Esophagus squamous epithelium (tissue), 5 donors: ENCODE results near the gene ZNF195. TPM values are rescaled to one million over a fixed set of nuclear protein-coding genes. Genes with fewer than 3 reads are reported as not detected.

Experiments used
- DNase-seq: peaks from one replicate; lab custom pipeline; 2025; lab: John Stamatoyannopoulos, UW
- H3K27ac ChIP-seq, 4 donors: fragments of 200-600 bp; sonication (generic); one replicate each; pipeline ENCODE4 v1.5.1; 2016 to 2019; ENCODE audit warnings: mild to moderate bottlenecking in 1 of 4
- H3K27me3 ChIP-seq, 4 donors: fragments of 200-600 bp; sonication (generic); 1 replicate in 3 of 4; 2 replicates in 1 of 4; pipeline versions ENCODE4 v1.5.1 to v1.6.0; 2017 to 2021; ENCODE audit warnings: antibody characterized with exemption in 1 of 4
- H3K36me3 ChIP-seq, 3 donors: fragments of 200-600 bp; sonication (generic); one replicate each; pipeline ENCODE4 v1.5.1; 2016 to 2019
- H3K4me1 ChIP-seq, 3 donors: fragments of 200-600 bp; sonication (generic); one replicate each; pipeline ENCODE4 v1.5.1; 2017 to 2019
- H3K4me3 ChIP-seq, 4 donors: fragments of 200-600 bp; sonication (generic); 1 replicate in 3 of 4; 2 replicates in 1 of 4; pipeline ENCODE4 v1.5.1; 2016 to 2019; ENCODE audit warnings: mild to moderate bottlenecking in 2 of 4, moderate library complexity in 1 of 4
- H3K9me3 ChIP-seq, 3 donors: fragments of 200-600 bp; sonication (generic); one replicate each; pipeline ENCODE4 v1.5.1; 2016 to 2019
- CTCF ChIP-seq, 6 experiments: fragments of 450-650 bp in 4 of 6; fragments of 200-600 bp in 2 of 6; sonication (generic) in 2 of 6; IDR thresholded peaks; one replicate each; pipeline ENCODE4 v1.5.1; 2016 to 2019; ENCODE audit warnings: antibody characterized with exemption in 6 of 6, mild to moderate bottlenecking in 4 of 6, moderate library complexity in 4 of 6
- POLR2A ChIP-seq, 4 donors: fragments of 450-650 bp; IDR thresholded peaks; one replicate each; pipeline ENCODE4 v1.6.1; 2017; ENCODE audit warnings: antibody characterized with exemption in 4 of 4, mild to moderate bottlenecking in 4 of 4, moderate library complexity in 3 of 4
- WGBS, 2 donors: methylation state at CpG; one replicate each; pipeline ENCODE4 v1.1.5; 2018; 5-methylcytosine and 5-hydroxymethylcytosine counted together
- intact Hi-C: fragments of 100-400 bp; cut with DNase I; formaldehyde crosslinking; loops from one replicate; pipeline ENCODE4 v1.15.0; 2022
- total RNA-seq, 4 donors: library from RNA; depleted of rRNA; stranded (reverse); fragments of >200 nt; gene quantifications; one replicate each; pipeline ENCODE4 v1.1.0, GENCODE V29; 2016
- donor health status: DM: yes; HTN: yes; CAD: no.

The ZNF195 gene
- total RNA-seq, 4 donors from 2014 or later = 8.7 to 20.8 (median 16.8) TPM

- peaks cover 28 to 60% (median 35%) of the 10 kb centered on the region in 3 donors for H3K36me3 ChIP-seq
- H3K4me3 ChIP-seq = no peak overlapping the region
- H3K27me3 ChIP-seq = no peaks in the 10 kb centered on the region
- intact Hi-C loops = no loop called here
- peaks cover 17 to 98% (median 72%) of the 10 kb centered on the region in 3 donors for H3K9me3 ChIP-seq
- WGBS, 2 donors = 89 to 99% methylated on average over 8 to 11 of the region's 11 CpGs
- DNase-seq = no peak
- TF ChIP-seq CTCF (IDR thresholded peaks at IDR 0.05) = no peak
- TF ChIP-seq POLR2A (IDR thresholded peaks at IDR 0.05) = no peak
- no peak overlapping the region for H3K27ac ChIP-seq
- no peaks in the 10 kb centered on the region for H3K4me1 ChIP-seq
These were observed 20.8 kb downstream of the ZNF195 start for GRCh38 chr11:3357994-3358676.

- Histone ChIP-seq H3K9me3 (peaks cover 17 to 95% (median 64%) of the 10 kb centered on the region in 3 donors), H3K4me1 (no peaks in the 10 kb centered on the region), H3K4me3 (no peak overlapping the region), H3K27ac (no peak overlapping the region), H3K27me3 (no peaks in the 10 kb centered on the region), H3K36me3 (peaks cover 26 to 52% (median 28%) of the 10 kb centered on the region in 3 donors)
- no peak for TF ChIP-seq CTCF (IDR thresholded peaks at IDR 0.05)
- TF ChIP-seq POLR2A (IDR thresholded peaks at IDR 0.05) = no peak
- DNase-seq = no peak
- 90 to 92% methylated on average over 11 of the region's 11 CpGs for WGBS, 2 donors
- intact Hi-C loops = no loop called here
These were observed 21.6 kb downstream of the ZNF195 start for GRCh38 chr11:3357302-3357701.

- 96 to 97% methylated on average over 10 of the region's 10 CpGs for WGBS, 2 donors
- no peak overlapping the region for H3K27ac ChIP-seq
- TF ChIP-seq CTCF (IDR thresholded peaks at IDR 0.05) (no peak), POLR2A (IDR thresholded peaks at IDR 0.05) (no peak)
- peaks cover 24 to 47% (median 26%) of the 10 kb centered on the region in 3 donors for H3K36me3 ChIP-seq
- H3K27me3 ChIP-seq = no peaks in the 10 kb centered on the region
- H3K4me1 ChIP-seq = no peaks in the 10 kb centered on the region
- no peak overlapping the region for H3K4me3 ChIP-seq
- DNase-seq = no peak
- intact Hi-C loops = no loop called here
- peaks cover 17 to 95% (median 60%) of the 10 kb centered on the region in 3 donors for H3K9me3 ChIP-seq
These were observed 22.1 kb downstream of the ZNF195 start for GRCh38 chr11:3356858-3357257.

- intact Hi-C loops = no loop called here
- H3K4me3 ChIP-seq = no peak overlapping the region
- WGBS, 2 donors = 85 to 89% methylated on average over 5 of the region's 5 CpGs
- TF ChIP-seq POLR2A (IDR thresholded peaks at IDR 0.05) = no peak
- TF ChIP-seq CTCF (IDR thresholded peaks at IDR 0.05) = no peak
- peaks cover 0 to 66% (median 23%) of the 10 kb centered on the region in 3 donors for H3K9me3 ChIP-seq
- no peak for DNase-seq
- H3K4me1 ChIP-seq = no peaks in the 10 kb centered on the region
- H3K36me3 ChIP-seq = peaks cover 0 to 9% (median 0%) of the 10 kb centered on the region in 3 donors
- H3K27me3 ChIP-seq = no peaks in the 10 kb centered on the region
- H3K27ac ChIP-seq = no peak overlapping the region
These were observed 25.9 kb downstream of the ZNF195 start for GRCh38 chr11:3353066-3353465.

GRCh38 chr11:3347127-3347526, 31.8 kb downstream of the ZNF195 start:
- DNase-seq = no peak
- Histone ChIP-seq H3K36me3 (no peaks in the 10 kb centered on the region), H3K27me3 (peaks cover 0 to 15% (median 0%) of the 10 kb centered on the region in 4 donors), H3K4me1 (no peaks in the 10 kb centered on the region), H3K27ac (no peak overlapping the region), H3K9me3 (peaks cover 0 to 26% (median 14%) of the 10 kb centered on the region in 3 donors), H3K4me3 (no peak overlapping the region)
- WGBS, 2 donors = 76 to 86% methylated on average over 1 of the region's 1 CpG
- intact Hi-C loops = no loop called here
- TF ChIP-seq CTCF (IDR thresholded peaks at IDR 0.05) = no peak
- no peak for TF ChIP-seq POLR2A (IDR thresholded peaks at IDR 0.05)
